Midbrain (tissue), 1 donor: Measurements from ENCODE around the gene ARL3.

ENCODE experiments used
- DNase-seq: peaks from one replicate; lab custom pipeline; 2025; lab: John Stamatoyannopoulos, UW

Gene ARL3

GRCh38 chr10:102651455-102652169 lies 62.6 kb downstream of the ARL3 start:
- no peak for DNase-seq

- no peak for DNase-seq
Observed at GRCh38 chr10:102650655-102651454, 63.3 kb downstream of the ARL3 start.

- no peak for DNase-seq
Observed at GRCh38 chr10:102649797-102650654, 64.2 kb downstream of the ARL3 start.

DNA sequence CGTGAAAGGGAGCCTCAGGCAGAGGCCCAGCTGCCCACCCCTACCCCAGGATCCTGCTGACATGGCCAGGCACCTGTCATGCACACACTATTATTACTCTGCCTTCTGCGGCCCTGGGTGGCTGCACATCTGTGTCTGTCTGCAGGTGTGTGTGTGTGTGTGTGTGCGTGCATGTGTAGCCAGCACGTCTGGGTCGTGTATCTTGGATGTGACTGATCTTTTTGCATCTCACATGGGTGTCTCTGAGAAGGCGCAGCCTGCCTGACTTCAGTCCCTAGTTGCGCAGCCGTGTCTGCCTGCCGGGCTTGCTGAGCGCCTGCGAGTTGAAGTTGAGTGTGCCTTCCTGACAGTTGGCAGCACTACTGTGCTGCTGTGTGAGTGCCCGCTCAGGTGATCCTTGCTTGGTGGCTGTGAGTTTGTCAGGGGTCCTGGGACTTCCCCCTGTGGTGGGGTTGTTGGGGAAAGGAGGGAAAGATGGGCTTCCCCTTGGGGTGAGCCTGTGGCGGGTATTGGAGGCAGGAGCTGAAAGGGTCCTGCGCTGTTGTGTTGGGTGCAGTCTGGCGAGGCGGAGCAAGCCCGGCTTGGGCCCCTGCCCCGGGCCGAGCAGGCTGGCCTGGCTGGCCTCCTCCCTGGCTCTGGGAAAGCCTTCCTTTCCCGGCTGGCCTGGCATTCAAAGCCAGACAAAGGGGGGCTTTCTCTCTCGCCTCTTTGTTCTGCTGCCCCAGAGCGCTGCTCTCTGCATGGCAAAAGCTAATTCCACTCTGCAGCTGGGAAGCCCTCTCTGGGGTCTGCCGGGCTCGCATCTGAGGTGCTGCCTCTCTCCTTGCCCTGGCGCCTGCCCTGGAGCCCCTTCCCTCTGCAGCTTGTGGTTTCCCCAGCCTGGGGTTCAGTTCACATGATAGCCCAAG lies 65.1 kb downstream of the ARL3 start:
- peak; percentile 78 for DNase-seq

DNA sequence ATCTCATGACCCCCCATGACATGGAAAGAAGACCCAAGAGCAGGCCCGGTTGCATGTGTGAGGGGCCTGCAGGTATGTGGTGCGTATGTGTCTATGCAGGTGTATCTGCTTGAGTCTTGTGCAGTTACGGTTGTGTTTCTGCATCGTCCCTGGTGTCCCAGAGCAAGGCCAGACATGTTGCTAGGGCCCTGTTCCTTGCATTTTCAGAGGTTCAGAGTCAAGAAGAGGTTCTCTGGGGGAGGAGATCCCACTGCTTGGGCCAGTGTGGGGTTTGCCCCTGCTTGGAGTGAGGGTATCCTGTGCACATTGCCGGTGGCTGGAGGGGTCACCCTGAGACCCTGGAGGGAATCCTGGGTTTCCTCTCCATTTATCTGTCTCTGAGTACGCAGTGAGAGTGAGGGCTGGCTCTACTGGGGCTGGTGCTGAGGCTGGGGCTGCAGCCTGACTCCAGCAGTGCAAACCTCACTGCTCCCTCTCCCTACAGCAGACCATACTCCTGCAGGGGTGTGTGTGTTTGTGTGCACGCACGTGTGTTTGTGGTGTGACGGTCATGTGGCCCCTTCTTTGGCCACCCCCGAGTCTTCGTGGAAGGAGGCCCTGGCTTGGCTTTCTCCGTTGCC lies 65.8 kb downstream of the ARL3 start:
- DNase-seq = no peak

DNA sequence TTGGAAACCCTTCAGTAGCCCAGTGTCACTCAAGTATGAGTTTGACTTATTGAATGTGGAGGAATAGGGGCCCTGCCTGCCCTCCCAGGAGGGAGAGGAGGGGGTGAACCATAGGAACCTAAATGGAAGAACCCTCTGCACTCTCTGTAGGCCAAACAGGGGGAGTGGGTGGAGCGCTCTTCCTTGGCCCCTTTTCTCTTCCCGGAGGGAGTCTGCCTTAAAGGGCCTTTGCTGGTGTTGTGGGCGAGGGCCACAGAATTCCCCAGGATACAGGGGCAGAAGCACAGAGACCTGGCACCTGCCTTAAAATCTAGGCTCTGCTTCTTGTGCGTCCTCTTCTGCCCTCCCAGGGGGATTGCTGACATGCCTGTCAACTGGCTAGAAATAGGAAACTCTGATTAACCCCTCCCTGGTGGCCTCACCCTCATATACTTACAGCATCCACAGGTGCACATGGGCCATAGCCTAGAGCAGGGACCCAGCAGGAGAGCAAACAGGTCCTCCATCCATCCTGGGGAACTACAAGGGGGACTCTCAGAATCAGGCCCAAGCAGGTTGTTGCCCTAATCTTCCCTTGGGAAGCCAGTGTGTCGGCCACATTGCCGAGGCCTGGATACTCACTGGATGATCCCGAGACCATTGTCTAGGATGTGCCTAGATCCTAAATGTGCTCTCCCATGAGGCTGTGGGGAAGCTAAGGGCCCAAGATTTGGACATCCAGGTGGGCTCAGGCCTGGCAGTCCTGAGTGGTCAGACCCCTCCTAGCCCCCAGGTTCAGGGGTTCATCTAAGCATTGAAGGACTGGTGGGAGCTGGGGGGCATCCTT lies 66.5 kb downstream of the ARL3 start:
- no peak for DNase-seq

GRCh38 chr10:102646610-102647442 lies 67.4 kb downstream of the ARL3 start:
- DNase-seq = no peak

DNA sequence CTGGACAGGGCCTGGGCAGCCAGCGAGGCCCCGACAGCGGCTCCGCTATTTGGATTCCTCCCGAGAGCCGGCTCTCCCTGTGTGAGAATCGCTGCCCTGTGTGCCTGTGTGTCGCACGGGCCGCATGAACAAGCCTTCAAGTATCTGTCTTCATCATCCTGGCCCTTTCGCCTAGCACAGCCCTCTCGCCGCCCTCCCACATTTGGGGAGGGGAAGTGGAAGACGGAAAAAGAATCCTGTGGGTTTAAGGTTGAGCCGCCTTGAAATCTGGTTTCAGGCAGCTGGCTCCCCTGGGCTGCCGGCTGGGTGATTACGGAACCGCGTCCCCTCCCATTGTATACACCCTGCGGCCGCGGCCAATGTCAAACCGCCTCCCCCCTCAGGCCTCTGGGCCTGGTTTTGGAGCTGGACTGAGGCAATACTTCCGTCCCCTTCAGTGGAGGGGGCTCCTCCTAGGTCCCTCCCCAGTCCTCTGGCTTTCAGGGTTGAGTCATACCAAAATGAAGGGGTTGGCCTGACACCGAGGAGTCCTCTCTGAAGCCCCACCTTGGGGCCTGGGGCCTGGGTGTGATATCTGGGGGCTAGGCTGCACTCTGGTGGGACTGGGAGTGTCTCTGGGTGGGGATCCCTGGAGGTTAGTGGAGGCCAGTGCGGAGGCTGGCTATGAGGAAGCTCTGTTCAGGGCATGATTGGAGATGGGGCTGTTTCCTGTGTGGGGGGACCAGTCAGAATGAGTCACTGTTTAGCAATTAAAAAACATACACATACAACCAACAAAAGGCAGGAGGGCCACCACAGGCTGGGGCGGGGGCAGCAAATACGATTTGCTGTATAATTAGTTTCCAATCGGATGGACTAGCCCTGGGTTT lies 68.2 kb downstream of the ARL3 start:
- peak; percentile 76 for DNase-seq

DNA sequence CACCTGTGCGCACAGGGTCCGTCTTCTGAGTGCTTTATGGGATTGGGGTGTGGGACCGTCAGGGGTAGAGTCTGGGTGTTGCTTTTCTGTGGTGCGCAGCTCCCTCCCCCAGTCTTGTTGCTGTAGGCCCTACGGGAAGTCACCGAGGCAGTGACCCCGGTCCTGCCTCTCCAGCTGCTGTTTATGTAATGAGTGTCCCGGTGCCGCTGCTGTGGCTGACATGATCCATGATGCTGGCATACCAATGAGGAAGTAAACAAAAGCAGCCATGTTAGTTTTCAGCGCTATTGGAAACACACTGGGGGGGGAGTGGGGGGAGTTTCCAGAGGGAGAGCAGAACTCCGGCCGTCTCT lies 68.8 kb downstream of the ARL3 start:
- DNase-seq = peak; percentile 83

DNA sequence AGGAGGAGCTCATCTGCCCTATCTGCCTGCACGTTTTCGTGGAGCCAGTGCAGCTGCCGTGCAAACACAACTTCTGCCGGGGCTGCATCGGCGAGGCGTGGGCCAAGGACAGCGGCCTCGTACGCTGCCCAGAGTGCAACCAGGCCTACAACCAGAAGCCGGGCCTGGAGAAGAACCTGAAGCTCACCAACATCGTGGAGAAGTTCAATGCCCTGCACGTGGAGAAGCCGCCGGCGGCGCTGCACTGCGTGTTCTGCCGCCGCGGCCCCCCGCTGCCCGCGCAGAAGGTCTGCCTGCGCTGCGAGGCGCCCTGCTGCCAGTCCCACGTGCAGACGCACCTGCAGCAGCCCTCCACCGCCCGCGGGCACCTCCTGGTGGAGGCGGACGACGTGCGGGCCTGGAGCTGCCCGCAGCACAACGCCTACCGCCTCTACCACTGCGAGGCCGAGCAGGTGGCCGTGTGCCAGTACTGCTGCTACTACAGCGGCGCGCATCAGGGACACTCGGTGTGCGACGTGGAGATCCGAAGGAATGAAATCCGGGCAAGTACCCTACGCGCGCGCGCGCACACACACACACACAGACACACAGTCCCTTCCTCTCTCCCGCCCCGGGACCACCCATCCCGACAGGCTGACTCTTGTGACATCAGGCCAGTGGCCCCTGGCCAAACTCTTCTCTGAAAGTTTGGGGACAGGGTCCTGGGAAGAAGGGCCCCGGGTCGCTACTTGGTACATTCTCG lies 69.4 kb downstream of the ARL3 start:
- DNase-seq = peak; percentile 77

- peak; percentile 46 for DNase-seq
Observed at GRCh38 chr10:102644066-102644645, 70.0 kb downstream of the ARL3 start, which contains the start of gene TRIM8. TSS of gene TRIM8 (plus strand) at chr10:102644479. CDS start at chr10:102644618, 139 bp downstream.

- DNase-seq = peak; percentile 77
Observed at GRCh38 chr10:102643336-102644065, 70.7 kb downstream of the ARL3 start.

- DNase-seq = peak; percentile 67
Observed at GRCh38 chr10:102642736-102643335, 71.4 kb downstream of the ARL3 start.

DNA sequence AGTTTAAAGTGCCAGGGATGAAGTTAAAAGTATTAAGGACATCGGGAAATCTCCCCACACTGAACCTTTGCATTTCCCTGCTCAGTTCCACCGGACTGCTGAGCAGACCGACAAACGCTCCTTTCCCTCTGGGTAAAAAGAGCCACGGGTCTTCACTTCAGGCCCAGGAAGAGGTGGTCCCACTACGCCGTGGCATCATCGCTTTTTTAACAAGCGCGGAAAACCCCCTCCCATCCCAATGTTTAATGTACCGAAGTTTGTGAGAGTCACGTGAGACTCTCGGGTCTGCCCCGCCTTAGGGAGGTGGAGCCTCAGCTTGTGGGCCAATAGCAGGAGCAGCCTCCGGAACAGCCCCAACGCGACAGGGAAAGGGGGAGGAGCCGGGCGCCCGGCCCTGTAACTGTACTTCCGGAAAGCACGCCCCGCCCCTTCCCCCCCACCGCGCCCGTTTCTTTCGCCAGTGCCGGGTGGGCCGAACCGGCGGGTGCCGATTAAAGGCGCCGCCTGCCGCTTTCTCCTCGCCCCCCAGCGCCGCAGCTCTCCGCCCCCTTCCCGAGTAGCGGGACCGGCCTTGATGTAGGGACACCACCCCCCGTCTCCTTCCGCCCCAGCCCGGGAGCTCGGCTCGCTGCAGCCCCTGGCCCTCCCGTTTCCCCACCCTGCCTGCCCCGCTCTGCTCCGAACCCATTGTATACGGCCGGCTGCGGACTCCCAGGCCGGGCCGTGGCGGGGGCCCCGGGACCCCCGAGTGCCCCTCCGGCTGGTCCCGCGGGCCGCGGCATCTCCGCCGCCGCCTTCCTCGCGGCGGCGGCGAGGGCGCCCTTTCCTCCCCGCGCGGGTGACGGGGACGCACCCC lies 72.1 kb downstream of the ARL3 start:
- peak; percentile 98 for DNase-seq

GRCh38 chr10:102641402-102641801 lies 72.8 kb downstream of the ARL3 start:
- no peak for DNase-seq
